GM12878 (cell line): ENCODE measurements around the gene DPF3. TPM values are rescaled to one million over a fixed set of nuclear protein-coding genes. Genes with fewer than 3 reads are reported as not detected.

Experiments
- ATAC-seq: fragments of 200-7000 bp; cut with Tn5 transposase; 3 replicates; pipeline ENCODE4 v1.9.1; 2020; ENCODE audit warnings: mild to moderate bottlenecking, moderate library complexity
- BruUV-seq: library from RNA; stranded (reverse); fragments of 400-500 nt; replicated peaks from 2 replicates; lab custom pipeline; 2021; lab: Mats Ljungman, UMichigan
- CTCF ChIA-PET: fragments of 300-600 bp; sonication (Branson Sonifier 250); formaldehyde crosslinking; extraction: SDS; loops from one replicate; lab custom pipeline; 2021; ENCODE audit warnings: inconsistent platforms; lab: Yijun Ruan, JAX
- POLR2A ChIA-PET: fragments of 350-600 bp; formaldehyde crosslinking; extraction: SDS; loops from one replicate; lab custom pipeline; 2021; ENCODE audit warnings: inconsistent platforms; lab: Charles Lee
- RAD21 ChIA-PET: fragments of 300-600 bp; sonication (Branson Sonifier 250); formaldehyde crosslinking; loops from one replicate; lab custom pipeline; 2023; ENCODE audit warnings: antibody characterized with exemption; ENCODE audit not compliant: unreplicated experiment; lab: Charles Lee
- SMC1A ChIA-PET: fragments of 300-600 bp; sonication (Branson Sonifier 250); formaldehyde crosslinking; loops from one replicate; lab custom pipeline; 2023; ENCODE audit not compliant: unreplicated experiment, uncharacterized antibody; lab: Charles Lee
- DNase-seq: peaks from one replicate; pipeline ENCODE4 v3.0.0-alpha.2; 2011; ENCODE audit warnings: low read depth, low spot score
- FAIRE-seq: peaks from 3 replicates; lab custom pipeline; 2011; peaks lifted over from hg19 to GRCh38; lab: Jason Lieb, UNC
- H2AFZ ChIP-seq: 2 replicates; pipeline ENCODE4 v1.6.0; 2011; ENCODE audit warnings: low read depth, low read length, control low read depth; ENCODE audit not compliant: control insufficient read depth
- H3K27ac ChIP-seq: 2 replicates; pipeline ENCODE4 v1.5.1; 2011; ENCODE audit warnings: control low read depth; ENCODE audit not compliant: control insufficient read depth, insufficient read depth
- H3K27me3 ChIP-seq, 2 experiments: replicated peaks in 1 of 2; 2 replicates each; pipeline versions ENCODE4 v1.6.0 to v1.6.1; 2011; ENCODE audit warnings: low read length in 1 of 2; ENCODE audit not compliant: control insufficient read depth in 2 of 2, insufficient read depth in 2 of 2
- H3K36me3 ChIP-seq, 2 experiments: 2 replicates each; pipeline ENCODE4 v1.5.1; 2011; ENCODE audit warnings: low read length in 1 of 2; ENCODE audit not compliant: control insufficient read depth in 2 of 2, insufficient read depth in 2 of 2
- H3K4me1 ChIP-seq: 2 replicates; pipeline ENCODE4 v1.6.1; 2011; ENCODE audit warnings: mild to moderate bottlenecking, low read length, moderate library complexity, mixed read lengths; ENCODE audit not compliant: control insufficient read depth, insufficient read depth
- H3K4me2 ChIP-seq: 2 replicates; pipeline ENCODE4 v1.6.0; 2011; ENCODE audit warnings: control low read depth; ENCODE audit not compliant: control insufficient read depth, insufficient read depth
- H3K4me3 ChIP-seq: fragments of 200-600 bp; sonication (generic); 2 replicates; pipeline ENCODE4 v1.5.1; 2016
- H3K79me2 ChIP-seq: 2 replicates; pipeline ENCODE4 v1.6.0; 2011; ENCODE audit warnings: low read length; ENCODE audit not compliant: control insufficient read depth, insufficient read depth
- H3K9ac ChIP-seq: 2 replicates; pipeline ENCODE4 v1.8.0; 2011; ENCODE audit warnings: low read length, control low read depth, mixed read lengths; ENCODE audit not compliant: control insufficient read depth, insufficient read depth
- H3K9me3 ChIP-seq: replicated peaks from 3 replicates; pipeline ENCODE4 v1.5.1; 2011; ENCODE audit warnings: mild to moderate bottlenecking, low read length; ENCODE audit not compliant: control insufficient read depth, insufficient read depth
- H4K20me1 ChIP-seq: 2 replicates; pipeline ENCODE4 v1.6.0; 2011; ENCODE audit not compliant: control insufficient read depth, insufficient read depth
- EP300 ChIP-seq, 2 experiments: fragments of 150-350 bp in 1 of 2; IDR thresholded peaks; 2 replicates each; pipeline ENCODE4 v1.6.1; 2011 to 2012; ENCODE audit warnings: low read depth in 2 of 2, low read length in 2 of 2, borderline replicate concordance in 1 of 2, improper control_type of control experiment in 1 of 2, inconsistent platforms in 1 of 2; ENCODE audit not compliant: control insufficient read depth in 1 of 2
- PAX8 ChIP-seq: fragments of 450-650 bp; IDR thresholded peaks from 2 replicates; pipeline ENCODE4 v1.6.1; 2017; ENCODE audit warnings: mild to moderate bottlenecking, moderate library complexity
- POLR2A ChIP-seq: IDR thresholded peaks from 2 replicates; pipeline ENCODE4 v1.6.1; 2011; ENCODE audit warnings: low read depth, mild to moderate bottlenecking, low read length
- POLR2AphosphoS2 ChIP-seq: IDR thresholded peaks from 2 replicates; pipeline ENCODE4 v1.6.1; 2011; ENCODE audit warnings: low read depth, mild to moderate bottlenecking, low read length, improper control_type of control experiment, moderate library complexity
- SIN3A ChIP-seq: IDR thresholded peaks from 2 replicates; pipeline ENCODE4 v1.6.1; 2012; ENCODE audit warnings: low read depth, low read length, improper control_type of control experiment
- STAT3 ChIP-seq: IDR thresholded peaks from 2 replicates; pipeline ENCODE4 v1.6.1; 2011; ENCODE audit warnings: low read depth, low read length, improper control_type of control experiment
- SUZ12 ChIP-seq: fragments of 200-600 bp; sonication (generic); IDR thresholded peaks from one replicate; pipeline ENCODE4 v1.6.1; 2018; ENCODE audit warnings: antibody characterized with exemption, mild to moderate bottlenecking; ENCODE audit not compliant: unreplicated experiment
- YBX1 ChIP-seq: fragments of 450-650 bp; IDR thresholded peaks from 2 replicates; pipeline ENCODE4 v1.6.1; 2016; ENCODE audit warnings: antibody characterized with exemption
- WGBS: methylation state at CpG from one replicate; pipeline ENCODE4 v1.1.6; 2016; ENCODE audit warnings: low lambda C conversion rate; ENCODE audit not compliant: insufficient replicate concordance, insufficient coverage; ENCODE audit errors: missing lambda C conversion rate; 5-methylcytosine and 5-hydroxymethylcytosine counted together
- in situ Hi-C: fragments of 300-500 bp; cut with MboI; formaldehyde crosslinking; loops from 9 replicates; pipeline ENCODE4 v1.14.3; 2018; ENCODE audit warnings: mixed read lengths
- intact Hi-C: fragments of 100-400 bp; cut with micrococcal nuclease; formaldehyde crosslinking; loops from one replicate; pipeline ENCODE4 v1.14.2; 2022; ENCODE audit not compliant: unreplicated experiment
- polyA plus RNA-seq, 11 experiments: library from polyadenylated mRNA; depleted of rRNA in 4 of 11; unstranded in 6 of 11; stranded (reverse) in 5 of 11; fragments of >200 nt; fragmentation: Nextera tagmentation in 4 of 11; fragmentation: Illumina TruSeq in 1 of 11; extraction: Ambion mirVana in 4 of 11; extraction: Trizol in 1 of 11; gene quantifications; 1 replicate in 1 of 11; 2 replicates in 10 of 11; pipeline versions ENCODE4 v1.2.1 to v1.2.3, GENCODE V29; 2011 to 2016; ENCODE audit warnings: inconsistent platforms in 2 of 11, missing spikeins in 2 of 11, low read depth in 1 of 11
- total RNA-seq, 4 experiments: library from RNA; depleted of rRNA in 3 of 4; stranded (reverse); fragments of >200 nt in 3 of 4; fragmentation: Illumina TruSeq in 1 of 4; extraction: Trizol in 1 of 4; gene quantifications; 2 replicates each; pipeline versions ENCODE4 v1.2.1 to v1.2.3, GENCODE V29; 2013 to 2021
- TF ChIP-seq, protein P1 (sequence below): fragments of 450-650 bp; formaldehyde crosslinking; IDR thresholded peaks from 2 replicates; pipeline ENCODE4 v1.4.0; 2022; ENCODE audit warnings: mild to moderate bottlenecking, moderate library complexity

DPF3 gene
- total and polyA plus RNA-seq, 10 of the 15 experiments (the other 5 are each of a cell fraction or from before 2014, with no cell fraction given), result 0.69 to 8.0 (median 2.2) TPM

DNA sequence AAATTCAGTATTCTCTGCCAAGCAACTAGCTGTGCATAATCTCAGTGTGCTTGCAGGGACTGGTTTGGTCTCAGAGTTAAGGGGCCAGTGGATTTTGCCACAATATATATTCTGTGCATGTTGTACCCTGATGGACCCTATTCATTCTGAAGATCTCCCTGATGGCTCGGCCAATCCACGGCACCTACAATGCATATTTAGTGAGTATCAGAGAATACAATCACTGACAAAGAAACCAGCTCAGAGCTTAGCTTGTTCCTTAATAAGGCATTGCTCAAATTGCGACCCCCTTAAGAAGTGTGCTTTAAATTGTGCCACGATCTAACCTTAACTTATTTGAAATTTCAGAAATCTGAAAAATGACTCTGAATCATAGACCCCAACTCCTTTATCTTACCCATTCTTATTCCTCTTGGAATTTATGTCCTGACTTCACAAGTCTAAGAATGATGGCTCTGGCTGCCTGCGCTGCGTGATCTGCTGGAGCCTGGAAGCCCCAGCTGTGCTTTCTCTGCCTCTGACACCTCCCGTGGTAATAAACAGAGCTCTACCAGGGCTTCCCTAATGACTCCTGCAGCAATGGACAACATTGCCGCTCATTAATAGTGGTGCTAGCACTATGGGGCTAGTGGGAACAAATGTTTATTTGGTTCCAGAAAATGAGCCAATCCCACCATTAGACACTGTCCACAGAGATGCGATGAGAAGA, 23.3 kb upstream of the DPF3 start:
- ATAC-seq (no peak), FAIRE-seq (no peak)
- in situ Hi-C loops, result no loop called here
- Histone ChIP-seq H3K27me3 (no peaks in the 10 kb centered on the region; a peak in 1 of 4 replicates), H2AFZ (no peak overlapping the region), H3K9me3 (no peaks in the 10 kb centered on the region), H3K27ac (no peak overlapping the region), H3K79me2 (no peaks in the 10 kb centered on the region), H3K9ac (no peak overlapping the region), H4K20me1 (no peaks in the 10 kb centered on the region), H3K4me2 (no peak overlapping the region)
- ChIA-PET CTCF (interaction anchor here (0.7 to 1.5 kb wide), 7 partner anchors 12 to 404 kb away, joined by 3 to 5 read pairs (median 4); no protein-coding TSS in a partner anchor), SMC1A (interaction anchor here (0.9 to 1.2 kb wide), 4 partner anchors 11 to 404 kb away, joined by 3 to 6 read pairs (median 4); no protein-coding TSS in a partner anchor), RAD21 (interaction anchor here (1.0 to 1.6 kb wide), 3 partner anchors 14 to 411 kb away, joined by 3 to 7 read pairs (median 4); no protein-coding TSS in a partner anchor), POLR2A (no interaction called here)
- intact Hi-C loops, result no loop called here
- TF ChIP-seq STAT3, result no peak
- TF ChIP-seq, all 136 proteins: peak for 0
- Histone ChIP-seq H3K36me3 (no peaks in the 10 kb centered on the region), H3K4me1 (no peaks in the 10 kb centered on the region), H3K4me3 (no peak overlapping the region)
- DNase-seq, result no peak
- BruUV-seq, result no TSS peak
- WGBS, result 56% methylated on average over 9 of the region's 9 CpGs

DNA sequence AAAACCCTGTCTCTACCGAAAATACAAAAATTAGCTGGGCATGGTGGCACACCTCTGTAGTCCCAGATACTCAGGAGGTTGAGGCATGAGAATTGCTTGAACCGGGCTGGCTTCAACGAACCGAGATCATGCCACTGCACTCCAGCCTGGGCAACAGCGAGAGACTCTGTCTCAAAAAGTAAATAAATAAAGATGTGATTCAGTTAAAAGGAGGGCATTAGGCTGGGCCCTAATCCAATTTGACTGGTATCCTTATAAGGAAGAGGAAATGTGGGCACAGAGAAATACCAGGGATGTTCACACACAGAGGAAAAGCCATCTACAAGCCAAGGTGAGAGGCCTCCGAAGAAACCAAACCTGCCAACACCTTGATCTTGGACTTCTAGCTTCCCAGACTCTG, 22.3 kb upstream of the DPF3 start:
- TF ChIP-seq SIN3A (no peak), SUZ12 (no peak), PAX8 (no peak), POLR2A (no peak), YBX1 (no peak), EP300 (IDR thresholded peaks at IDR 0.05; ENCODE audit: borderline replicate concordance in 1 of 2, control insufficient read depth in 1 of 2, low read depth in 2 of 2, low read length in 2 of 2) (no peak), POLR2AphosphoS2 (no peak)
- TF ChIP-seq, protein P1, sequence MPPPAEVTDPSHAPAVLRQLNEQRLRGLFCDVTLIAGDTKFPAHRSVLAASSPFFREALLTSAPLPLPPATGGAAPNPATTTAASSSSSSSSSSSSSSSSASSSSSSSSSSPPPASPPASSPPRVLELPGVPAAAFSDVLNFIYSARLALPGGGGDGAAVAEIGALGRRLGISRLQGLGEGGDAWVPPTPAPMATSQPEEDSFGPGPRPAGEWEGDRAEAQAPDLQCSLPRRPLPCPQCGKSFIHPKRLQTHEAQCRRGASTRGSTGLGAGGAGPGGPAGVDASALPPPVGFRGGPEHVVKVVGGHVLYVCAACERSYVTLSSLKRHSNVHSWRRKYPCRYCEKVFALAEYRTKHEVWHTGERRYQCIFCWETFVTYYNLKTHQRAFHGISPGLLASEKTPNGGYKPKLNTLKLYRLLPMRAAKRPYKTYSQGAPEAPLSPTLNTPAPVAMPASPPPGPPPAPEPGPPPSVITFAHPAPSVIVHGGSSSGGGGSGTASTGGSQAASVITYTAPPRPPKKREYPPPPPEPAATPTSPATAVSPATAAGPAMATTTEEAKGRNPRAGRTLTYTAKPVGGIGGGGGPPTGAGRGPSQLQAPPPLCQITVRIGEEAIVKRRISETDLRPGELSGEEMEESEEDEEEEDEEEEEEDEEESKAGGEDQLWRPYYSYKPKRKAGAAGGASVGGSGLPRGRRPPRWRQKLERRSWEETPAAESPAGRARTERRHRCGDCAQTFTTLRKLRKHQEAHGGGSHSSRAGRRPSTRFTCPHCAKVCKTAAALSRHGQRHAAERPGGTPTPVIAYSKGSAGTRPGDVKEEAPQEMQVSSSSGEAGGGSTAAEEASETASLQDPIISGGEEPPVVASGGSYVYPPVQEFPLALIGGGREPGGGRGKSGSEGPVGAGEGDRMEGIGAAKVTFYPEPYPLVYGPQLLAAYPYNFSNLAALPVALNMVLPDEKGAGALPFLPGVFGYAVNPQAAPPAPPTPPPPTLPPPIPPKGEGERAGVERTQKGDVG (CRISPR knock-in tag), result no peak
- TF ChIP-seq, all 136 proteins: peak for 0
- intact Hi-C loops (no loop called here), in situ Hi-C loops (no loop called here)
- no peak overlapping the region for H3K27ac ChIP-seq
- H3K79me2 ChIP-seq, result no peaks in the 10 kb centered on the region
- no peak overlapping the region for H2AFZ ChIP-seq
- no peaks in the 10 kb centered on the region for H3K36me3 ChIP-seq
- no peaks in the 10 kb centered on the region for H3K4me1 ChIP-seq
- FAIRE-seq (no peak), DNase-seq (no peak), ATAC-seq (no peak)
- 35% methylated on average over 6 of the region's 6 CpGs for WGBS
- ChIA-PET POLR2A (no interaction called here), SMC1A (interaction anchor here (0.9 kb wide), 1 partner anchor 12 kb away, joined by 3 read pairs; no protein-coding TSS in a partner anchor), CTCF (interaction anchor here (0.7 to 1.2 kb wide), 3 partner anchors 10 to 33 kb away, joined by 3 to 4 read pairs (median 4); no protein-coding TSS in a partner anchor), RAD21 (interaction anchor here (1.0 to 1.6 kb wide), 2 partner anchors 13 to 410 kb away, joined by 3 to 4 read pairs; no protein-coding TSS in a partner anchor)
- H3K4me2 ChIP-seq, result no peak overlapping the region
- H3K27me3 ChIP-seq, result no peaks in the 10 kb centered on the region; a peak in 1 of 4 replicates
- BruUV-seq, result no TSS peak
- no peak overlapping the region for H3K9ac ChIP-seq
- H4K20me1 ChIP-seq, result no peaks in the 10 kb centered on the region
- no peaks in the 10 kb centered on the region for H3K9me3 ChIP-seq
- no peak overlapping the region for H3K4me3 ChIP-seq
